H9 (cell line): ENCODE measurements around the gene GMPR. TPM values are rescaled to one million over a fixed set of nuclear protein-coding genes. Genes with fewer than 3 reads are reported as not detected.

ENCODE experiments used
- DNase-seq: peaks from one replicate; pipeline ENCODE4 v3.0.0-alpha.2; 2017
- H2AFZ ChIP-seq: one replicate; pipeline ENCODE4 v1.6.1; 2013; ENCODE audit warnings: mild to moderate bottlenecking, low read length, control low read depth, moderate library complexity
- H2AK5ac ChIP-seq: 2 replicates; pipeline ENCODE4 v1.6.1; 2013; ENCODE audit warnings: low read length, control low read depth, mixed read lengths; ENCODE audit not compliant: insufficient read length
- H2BK120ac ChIP-seq: one replicate; pipeline ENCODE4 v1.6.1; 2013; ENCODE audit warnings: low read depth, mild to moderate bottlenecking, low read length, control low read depth, inconsistent platforms; ENCODE audit not compliant: poor library complexity, severe bottlenecking
- H2BK12ac ChIP-seq: 2 replicates; pipeline ENCODE4 v1.6.1; 2013; ENCODE audit warnings: low read length, control low read depth, mixed read lengths, low read depth; ENCODE audit not compliant: insufficient read length
- H2BK15ac ChIP-seq: 2 replicates; pipeline ENCODE4 v1.6.1; 2013; ENCODE audit warnings: low read depth, low read length, control low read depth
- H2BK20ac ChIP-seq: one replicate; pipeline ENCODE4 v1.6.1; 2013; ENCODE audit warnings: low read depth, mild to moderate bottlenecking, low read length, control low read depth, inconsistent platforms; ENCODE audit not compliant: poor library complexity, severe bottlenecking
- H2BK5ac ChIP-seq: 2 replicates; pipeline ENCODE4 v1.6.1; 2013; ENCODE audit warnings: low read length, control low read depth, mixed read lengths; ENCODE audit not compliant: insufficient read length
- H3K14ac ChIP-seq: 2 replicates; pipeline ENCODE4 v1.6.1; 2013; ENCODE audit warnings: low read length, control low read depth; ENCODE audit not compliant: insufficient read depth
- H3K18ac ChIP-seq: 2 replicates; pipeline ENCODE4 v1.6.1; 2013; ENCODE audit warnings: low read depth, mild to moderate bottlenecking, mixed read lengths, low read length, control low read depth; ENCODE audit not compliant: insufficient read length
- H3K23ac ChIP-seq: 2 replicates; pipeline ENCODE4 v1.6.1; 2013; ENCODE audit warnings: low read length, control low read depth, mixed read lengths, low read depth; ENCODE audit not compliant: insufficient read length
- H3K23me2 ChIP-seq: 2 replicates; pipeline ENCODE4 v1.6.1; 2013; ENCODE audit warnings: low read depth, mild to moderate bottlenecking, mixed read lengths, low read length, control low read depth; ENCODE audit not compliant: insufficient read length, poor library complexity, severe bottlenecking
- H3K27ac ChIP-seq: 2 replicates; pipeline ENCODE4 v1.5.1; 2013; ENCODE audit warnings: low read length, control low read depth, mixed read lengths, low read depth; ENCODE audit not compliant: insufficient read length
- H3K27me3 ChIP-seq: 2 replicates; pipeline ENCODE4 v1.6.1; 2013; ENCODE audit warnings: low read length, control low read depth, inconsistent platforms; ENCODE audit not compliant: insufficient read depth
- H3K4ac ChIP-seq: 2 replicates; pipeline ENCODE4 v1.6.1; 2013; ENCODE audit warnings: low read depth, mild to moderate bottlenecking, control low read depth, inconsistent platforms, low read length, moderate library complexity
- H3K4me1 ChIP-seq: 2 replicates; pipeline ENCODE4 v1.6.1; 2013; ENCODE audit warnings: low read length, control low read depth, inconsistent platforms; ENCODE audit not compliant: insufficient read depth
- H3K4me2 ChIP-seq: 2 replicates; pipeline ENCODE4 v1.6.1; 2013; ENCODE audit warnings: low read length, control low read depth, mixed read lengths; ENCODE audit not compliant: insufficient read length, insufficient read depth
- H3K56ac ChIP-seq: 2 replicates; pipeline ENCODE4 v1.6.1; 2013; ENCODE audit warnings: low read depth, mild to moderate bottlenecking, mixed read lengths, low read length, control low read depth; ENCODE audit not compliant: insufficient read length
- H3K79me1 ChIP-seq: 2 replicates; pipeline ENCODE4 v1.6.1; 2013; ENCODE audit warnings: low read depth, mild to moderate bottlenecking, moderate library complexity, low read length, control low read depth, inconsistent platforms; ENCODE audit not compliant: insufficient read depth, poor library complexity, severe bottlenecking
- H3K79me2 ChIP-seq: 2 replicates; pipeline ENCODE4 v1.6.1; 2013; ENCODE audit warnings: low read length, control low read depth, inconsistent platforms; ENCODE audit not compliant: insufficient read depth
- H3K9ac ChIP-seq: 2 replicates; pipeline ENCODE4 v1.6.1; 2013; ENCODE audit warnings: low read length, control low read depth, mixed read lengths; ENCODE audit not compliant: insufficient read length; ENCODE audit errors: extremely low read depth
- H3K9me3 ChIP-seq: one replicate; pipeline ENCODE4 v1.6.1; 2013; ENCODE audit warnings: low read depth, low read length, inconsistent platforms; ENCODE audit not compliant: control insufficient read depth
- H3T11ph ChIP-seq: one replicate; pipeline ENCODE4 v1.6.1; 2013; ENCODE audit warnings: mild to moderate bottlenecking, low read length, control low read depth, inconsistent platforms
- H4K20me1 ChIP-seq: one replicate; pipeline ENCODE4 v1.6.1; 2013; ENCODE audit not compliant: control insufficient read depth, insufficient read length, insufficient read depth
- H4K5ac ChIP-seq: 2 replicates; pipeline ENCODE4 v1.6.1; 2013; ENCODE audit warnings: low read depth, mild to moderate bottlenecking, mixed read lengths, low read length, control low read depth; ENCODE audit not compliant: insufficient read length
- H4K8ac ChIP-seq: replicated peaks from 2 replicates; pipeline ENCODE4 v1.6.1; 2013; ENCODE audit warnings: low read length, control low read depth, mixed read lengths, low read depth; ENCODE audit not compliant: insufficient read length
- H4K91ac ChIP-seq: 2 replicates; pipeline ENCODE4 v1.6.1; 2013; ENCODE audit warnings: low read depth, mild to moderate bottlenecking, moderate library complexity, mixed read lengths, low read length, control low read depth; ENCODE audit not compliant: insufficient read length
- H3K27ac Mint-ChIP-seq, 3 experiments: 2 replicates in 2 of 3; 3 replicates in 1 of 3; pipeline ENCODE4 v1.8.0; 2020 to 2021; ENCODE audit warnings: mixed read lengths in 3 of 3, mild to moderate bottlenecking in 1 of 3, moderate library complexity in 1 of 3
- H3K27me3 Mint-ChIP-seq: 2 replicates; pipeline ENCODE4 v1.8.0; 2021; ENCODE audit warnings: low read depth, mild to moderate bottlenecking, moderate library complexity, mixed read lengths
- H3K36me3 Mint-ChIP-seq, 3 experiments: 2 replicates in 2 of 3; 3 replicates in 1 of 3; pipeline ENCODE4 v1.8.0; 2020 to 2021; ENCODE audit warnings: low read depth in 3 of 3, mixed read lengths in 3 of 3; ENCODE audit not compliant: insufficient read depth in 1 of 3
- H3K4me1 Mint-ChIP-seq, 2 experiments: 2 replicates each; pipeline ENCODE4 v1.8.0; 2020; ENCODE audit warnings: mixed read lengths in 2 of 2
- H3K4me3 Mint-ChIP-seq, 2 experiments: 2 replicates in 1 of 2; 3 replicates in 1 of 2; pipeline ENCODE4 v1.8.0; 2020 to 2021; ENCODE audit warnings: mild to moderate bottlenecking in 2 of 2, mixed read lengths in 2 of 2, moderate library complexity in 1 of 2
- H3K9me3 Mint-ChIP-seq, 2 experiments: 2 replicates in 1 of 2; 3 replicates in 1 of 2; pipeline ENCODE4 v1.8.0; 2020; ENCODE audit warnings: mild to moderate bottlenecking in 2 of 2, mixed read lengths in 2 of 2, moderate library complexity in 1 of 2
- WGBS: extraction: QIAGEN DNeasy Blood & Tissue Kit; methylation state at CpG from one replicate; pipeline ENCODE4 v1.1.7; 2013; ENCODE audit warnings: missing lambda C conversion rate, low lambda C conversion rate, mixed read lengths; ENCODE audit not compliant: insufficient read length; ENCODE audit errors: extremely low coverage; 5-methylcytosine and 5-hydroxymethylcytosine counted together
- total RNA-seq: library from RNA; stranded (reverse); gene quantifications from 2 replicates; pipeline ENCODE4 v1.2.1, GENCODE V29; 2021
- TF ChIP-seq, protein P1 (sequence below): fragments of 200-600 bp; sonication (generic); conservative IDR thresholded peaks from 3 replicates; pipeline ENCODE4 v1.8.0; 2021; ENCODE audit warnings: antibody characterized with exemption, mild to moderate bottlenecking

The GMPR gene
- total RNA-seq, 1 experiment from 2014 or later: 0.70 TPM

DNA sequence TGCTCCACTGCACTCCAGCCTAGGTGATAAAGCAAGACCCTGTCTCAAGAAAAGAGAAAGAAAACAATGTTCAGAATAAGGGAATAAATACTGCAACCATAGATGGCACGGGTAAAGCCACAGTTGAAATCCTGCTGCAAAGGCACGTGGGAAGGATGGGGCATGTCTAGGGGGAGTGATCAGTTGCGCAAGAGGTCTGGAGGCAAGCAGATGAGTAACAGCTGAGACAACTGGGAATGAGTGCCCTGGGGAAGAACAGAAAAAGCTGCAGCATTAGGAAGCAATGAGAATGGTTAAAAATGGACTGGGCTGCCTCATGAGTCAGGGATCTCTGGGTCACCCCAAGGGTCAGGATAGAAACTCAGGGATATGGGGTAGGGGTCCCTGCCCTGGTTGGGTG, 96.3 kb downstream of the GMPR start:
- no peak overlapping the region for H3K9ac ChIP-seq
- no peak overlapping the region for H3K4me2 ChIP-seq
- TF ChIP-seq, protein P1, sequence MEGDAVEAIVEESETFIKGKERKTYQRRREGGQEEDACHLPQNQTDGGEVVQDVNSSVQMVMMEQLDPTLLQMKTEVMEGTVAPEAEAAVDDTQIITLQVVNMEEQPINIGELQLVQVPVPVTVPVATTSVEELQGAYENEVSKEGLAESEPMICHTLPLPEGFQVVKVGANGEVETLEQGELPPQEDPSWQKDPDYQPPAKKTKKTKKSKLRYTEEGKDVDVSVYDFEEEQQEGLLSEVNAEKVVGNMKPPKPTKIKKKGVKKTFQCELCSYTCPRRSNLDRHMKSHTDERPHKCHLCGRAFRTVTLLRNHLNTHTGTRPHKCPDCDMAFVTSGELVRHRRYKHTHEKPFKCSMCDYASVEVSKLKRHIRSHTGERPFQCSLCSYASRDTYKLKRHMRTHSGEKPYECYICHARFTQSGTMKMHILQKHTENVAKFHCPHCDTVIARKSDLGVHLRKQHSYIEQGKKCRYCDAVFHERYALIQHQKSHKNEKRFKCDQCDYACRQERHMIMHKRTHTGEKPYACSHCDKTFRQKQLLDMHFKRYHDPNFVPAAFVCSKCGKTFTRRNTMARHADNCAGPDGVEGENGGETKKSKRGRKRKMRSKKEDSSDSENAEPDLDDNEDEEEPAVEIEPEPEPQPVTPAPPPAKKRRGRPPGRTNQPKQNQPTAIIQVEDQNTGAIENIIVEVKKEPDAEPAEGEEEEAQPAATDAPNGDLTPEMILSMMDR: no peak
- H2AK5ac ChIP-seq: no peak overlapping the region
- WGBS: no CpG with 5 or more reads among the region's 3 CpGs
- H3K4me1 ChIP-seq: 0 out of 2 replicates have a peak, but pooled peaks cover 3% of the 10 kb centered on the region
- no peaks in the 10 kb centered on the region for H3K9me3 ChIP-seq
- no peak overlapping the region for H2BK15ac ChIP-seq
- no peaks in the 10 kb centered on the region for H3K79me1 ChIP-seq
- H3K79me2 ChIP-seq: no peaks in the 10 kb centered on the region
- no peak overlapping the region for H3K23ac ChIP-seq
- H4K91ac ChIP-seq: no peak overlapping the region
- Mint-ChIP-seq H3K27ac (peak overlapping the region in 1 of 3 experiments; percentile 23; a peak in 2 of 7 replicates), H3K4me1 (peaks cover 12 to 15% of the 10 kb centered on the region in 2 experiments), H3K4me3 (no peak overlapping the region), H3K36me3 (no peaks in the 10 kb centered on the region), H3K9me3 (no peaks in the 10 kb centered on the region), H3K27me3 (no peaks in the 10 kb centered on the region)
- no peak overlapping the region for H4K5ac ChIP-seq
- no peak overlapping the region for H3K18ac ChIP-seq
- H3K27ac ChIP-seq: no peak overlapping the region
- no peak overlapping the region for H2BK5ac ChIP-seq
- no peak overlapping the region for H2BK120ac ChIP-seq
- H3K23me2 ChIP-seq: no peaks in the 10 kb centered on the region
- no peak for DNase-seq
- no peak overlapping the region for H2AFZ ChIP-seq
- no peaks in the 10 kb centered on the region for H3K27me3 ChIP-seq
- H4K8ac ChIP-seq: no peak overlapping the region
- H4K20me1 ChIP-seq: no peaks in the 10 kb centered on the region
- no peak overlapping the region for H3K4ac ChIP-seq
- H3K14ac ChIP-seq: no peak overlapping the region
- no peak overlapping the region for H2BK12ac ChIP-seq
- H2BK20ac ChIP-seq: no peak overlapping the region
- no peak overlapping the region for H3T11ph ChIP-seq
- no peak overlapping the region for H3K56ac ChIP-seq
